Nephron progenitor cell (in vitro differentiated cells): ENCODE data around the gene WNT11.

ENCODE experiments used
- DNase-seq: peaks from one replicate; pipeline ENCODE4 v3.0.0; 2021
- H3K27ac Mint-ChIP-seq: 2 replicates; pipeline ENCODE4 v1.8.0; 2021; ENCODE audit warnings: mild to moderate bottlenecking, moderate library complexity, mixed read lengths
- H3K27me3 Mint-ChIP-seq: 2 replicates; pipeline ENCODE4 v1.8.0; 2021; ENCODE audit warnings: mild to moderate bottlenecking, low read depth, mixed read lengths; ENCODE audit not compliant: poor library complexity
- H3K36me3 Mint-ChIP-seq: 2 replicates; pipeline ENCODE4 v1.8.0; 2021; ENCODE audit warnings: low read depth, mixed read lengths
- H3K4me1 Mint-ChIP-seq: 2 replicates; pipeline ENCODE4 v1.8.0; 2021; ENCODE audit warnings: mixed read lengths
- H3K4me3 Mint-ChIP-seq: 2 replicates; pipeline ENCODE4 v1.8.0; 2021; ENCODE audit warnings: mild to moderate bottlenecking, moderate library complexity, mixed read lengths
- H3K9me3 Mint-ChIP-seq: 2 replicates; pipeline ENCODE4 v1.8.0; 2021; ENCODE audit warnings: mild to moderate bottlenecking, moderate library complexity, mixed read lengths
- CTCF ChIP-seq: fragments of 200-600 bp; sonication (generic); IDR thresholded peaks from 2 replicates; pipeline ENCODE4 v1.5.0; 2021; ENCODE audit warnings: antibody characterized with exemption

WNT11 gene

GRCh38 chr11:76158394-76159302 lies 47.7 kb downstream of the WNT11 start:
- Mint-ChIP-seq H3K9me3 (no peaks in the 10 kb centered on the region), H3K27me3 (peaks cover 20% of the 10 kb centered on the region), H3K4me1 (peaks cover 35% of the 10 kb centered on the region), H3K4me3 (no peak overlapping the region), H3K27ac (no peak overlapping the region), H3K36me3 (no peaks in the 10 kb centered on the region)
- no peak for TF ChIP-seq CTCF
- DNase-seq = no peak

GRCh38 chr11:76157891-76158290 lies 48.4 kb downstream of the WNT11 start:
- no peak for DNase-seq
- peaks cover 19% of the 10 kb centered on the region for H3K27me3 Mint-ChIP-seq
- H3K4me3 Mint-ChIP-seq = no peak overlapping the region
- no peaks in the 10 kb centered on the region for H3K9me3 Mint-ChIP-seq
- TF ChIP-seq CTCF = no peak
- no peak overlapping the region for H3K27ac Mint-ChIP-seq
- H3K36me3 Mint-ChIP-seq = no peaks in the 10 kb centered on the region
- H3K4me1 Mint-ChIP-seq = peaks cover 38% of the 10 kb centered on the region

GRCh38 chr11:76156971-76157427 lies 49.3 kb downstream of the WNT11 start:
- no peak for DNase-seq

GRCh38 chr11:76155500-76156227 lies 50.6 kb downstream of the WNT11 start:
- TF ChIP-seq CTCF = no peak
- no peak for DNase-seq
- Mint-ChIP-seq H3K9me3 (no peaks in the 10 kb centered on the region), H3K36me3 (no peaks in the 10 kb centered on the region), H3K27ac (no peak overlapping the region), H3K4me1 (peaks cover 37% of the 10 kb centered on the region), H3K27me3 (peaks cover 23% of the 10 kb centered on the region), H3K4me3 (no peak overlapping the region)

More at GRCh38 chr11:76156971-76157427, 49.3 kb downstream of the WNT11 start:
- no peak overlapping the region for H3K4me3 Mint-ChIP-seq
- no peaks in the 10 kb centered on the region for H3K36me3 Mint-ChIP-seq
- H3K4me1 Mint-ChIP-seq = peaks cover 39% of the 10 kb centered on the region
- H3K27me3 Mint-ChIP-seq = peaks cover 19% of the 10 kb centered on the region
- no peak overlapping the region for H3K27ac Mint-ChIP-seq
- no peaks in the 10 kb centered on the region for H3K9me3 Mint-ChIP-seq
- no peak for TF ChIP-seq CTCF

- H3K27ac Mint-ChIP-seq = no peak overlapping the region
- no peak for TF ChIP-seq CTCF
- no peaks in the 10 kb centered on the region for H3K9me3 Mint-ChIP-seq
- no peak for DNase-seq
- H3K4me1 Mint-ChIP-seq = peaks cover 37% of the 10 kb centered on the region
- H3K4me3 Mint-ChIP-seq = peak overlapping the region; percentile 3
- peaks cover 23% of the 10 kb centered on the region for H3K27me3 Mint-ChIP-seq
- no peaks in the 10 kb centered on the region for H3K36me3 Mint-ChIP-seq
Observed at GRCh38 chr11:76153571-76153923, 52.8 kb downstream of the WNT11 start.
